T-helper 1 cell treated with Interleukin-12 subunit alpha and Interleukin-12 subunit beta and Interleukin-4 antibody, amounts not matched to agents 30 ng/mL and 1 ng/mL, for 36 hours (primary cell): ENCODE measurements around the gene OR4F15. TPM values are rescaled to one million over a fixed set of nuclear protein-coding genes. Genes with fewer than 3 reads are reported as not detected.

Experiments used
- intact Hi-C: fragments of 100-400 bp; cut with micrococcal nuclease; formaldehyde crosslinking; loops from one replicate; pipeline ENCODE4 v1.15.1; 2024
- total RNA-seq: library from RNA; stranded (reverse); gene quantifications from 2 replicates; pipeline ENCODE4 v1.2.3, GENCODE V29; 2022

Gene OR4F15
- total RNA-seq, 1 donor from 2014 or later, result not detected

GRCh38 chr15:101803676-101804075 is 8.3 kb upstream of the OR4F15 start:
- intact Hi-C loops, result no loop called here

- intact Hi-C loops, result no loop called here
Observed at GRCh38 chr15:101804375-101804774, 7.6 kb upstream of the OR4F15 start.

- intact Hi-C loops, result no loop called here
Observed at GRCh38 chr15:101804941-101805340, 7.1 kb upstream of the OR4F15 start.

- intact Hi-C loops, result no loop called here
Observed at GRCh38 chr15:101805605-101806345, 6.2 kb upstream of the OR4F15 start.

- intact Hi-C loops, result no loop called here
Observed at GRCh38 chr15:101807345-101807945, 4.6 kb upstream of the OR4F15 start.

- intact Hi-C loops, result no loop called here
Observed at GRCh38 chr15:101808201-101808600, 3.8 kb upstream of the OR4F15 start.

GRCh38 chr15:101810456-101810855 is 1.5 kb upstream of the OR4F15 start:
- intact Hi-C loops, result no loop called here

- intact Hi-C loops, result no loop called here
Observed at GRCh38 chr15:101810876-101811275, 1.1 kb upstream of the OR4F15 start.

GRCh38 chr15:101813803-101814534 is 2.0 kb downstream of the OR4F15 start:
- intact Hi-C loops, result no loop called here

GRCh38 chr15:101820781-101821180 is 8.8 kb downstream of the OR4F15 start:
- intact Hi-C loops, result no loop called here

- intact Hi-C loops, result no loop called here
Observed at GRCh38 chr15:101827257-101827656, 15.3 kb downstream of the OR4F15 start.

- intact Hi-C loops, result no loop called here
Observed at GRCh38 chr15:101828774-101829173, 16.8 kb downstream of the OR4F15 start.

- intact Hi-C loops, result no loop called here
Observed at GRCh38 chr15:101841656-101842055, 29.7 kb downstream of the OR4F15 start.

- intact Hi-C loops, result no loop called here
Observed at GRCh38 chr15:101844916-101845315, 32.9 kb downstream of the OR4F15 start.

GRCh38 chr15:101852356-101852755 is 40.4 kb downstream of the OR4F15 start:
- intact Hi-C loops, result no loop called here

Other genes with a start within 250 kb of the OR4F15 start
- 44.4 and 46.2 TPM in 2 replicates for gene TM2D3, start 159.8 kb upstream of the OR4F15 start, total RNA-seq
- gene TARS3, start 87.7 kb upstream of the OR4F15 start, total RNA-seq, result 28.4 and 29.1 TPM in 2 replicates
- gene OR4F6, start 8.7 kb upstream of the OR4F15 start, total RNA-seq, result not detected in 2 replicates